H9 (cell line): ENCODE results near the gene VPREB3. TPM values are rescaled to one million over a fixed set of nuclear protein-coding genes. Genes with fewer than 3 reads are reported as not detected.

Experiments used
- DNase-seq: peaks from one replicate; pipeline ENCODE4 v3.0.0-alpha.2; 2017
- H2AFZ ChIP-seq: one replicate; pipeline ENCODE4 v1.6.1; 2013; ENCODE audit warnings: mild to moderate bottlenecking, low read length, control low read depth, moderate library complexity
- H2AK5ac ChIP-seq: 2 replicates; pipeline ENCODE4 v1.6.1; 2013; ENCODE audit warnings: low read length, control low read depth, mixed read lengths; ENCODE audit not compliant: insufficient read length
- H2BK120ac ChIP-seq: one replicate; pipeline ENCODE4 v1.6.1; 2013; ENCODE audit warnings: low read depth, mild to moderate bottlenecking, low read length, control low read depth, inconsistent platforms; ENCODE audit not compliant: poor library complexity, severe bottlenecking
- H2BK12ac ChIP-seq: 2 replicates; pipeline ENCODE4 v1.6.1; 2013; ENCODE audit warnings: low read length, control low read depth, mixed read lengths, low read depth; ENCODE audit not compliant: insufficient read length
- H2BK15ac ChIP-seq: 2 replicates; pipeline ENCODE4 v1.6.1; 2013; ENCODE audit warnings: low read depth, low read length, control low read depth
- H2BK20ac ChIP-seq: one replicate; pipeline ENCODE4 v1.6.1; 2013; ENCODE audit warnings: low read depth, mild to moderate bottlenecking, low read length, control low read depth, inconsistent platforms; ENCODE audit not compliant: poor library complexity, severe bottlenecking
- H2BK5ac ChIP-seq: 2 replicates; pipeline ENCODE4 v1.6.1; 2013; ENCODE audit warnings: low read length, control low read depth, mixed read lengths; ENCODE audit not compliant: insufficient read length
- H3K14ac ChIP-seq: 2 replicates; pipeline ENCODE4 v1.6.1; 2013; ENCODE audit warnings: low read length, control low read depth; ENCODE audit not compliant: insufficient read depth
- H3K18ac ChIP-seq: 2 replicates; pipeline ENCODE4 v1.6.1; 2013; ENCODE audit warnings: low read depth, mild to moderate bottlenecking, mixed read lengths, low read length, control low read depth; ENCODE audit not compliant: insufficient read length
- H3K23ac ChIP-seq: 2 replicates; pipeline ENCODE4 v1.6.1; 2013; ENCODE audit warnings: low read length, control low read depth, mixed read lengths, low read depth; ENCODE audit not compliant: insufficient read length
- H3K23me2 ChIP-seq: 2 replicates; pipeline ENCODE4 v1.6.1; 2013; ENCODE audit warnings: low read depth, mild to moderate bottlenecking, mixed read lengths, low read length, control low read depth; ENCODE audit not compliant: insufficient read length, poor library complexity, severe bottlenecking
- H3K27ac ChIP-seq: 2 replicates; pipeline ENCODE4 v1.5.1; 2013; ENCODE audit warnings: low read length, control low read depth, mixed read lengths, low read depth; ENCODE audit not compliant: insufficient read length
- H3K27me3 ChIP-seq: 2 replicates; pipeline ENCODE4 v1.6.1; 2013; ENCODE audit warnings: low read length, control low read depth, inconsistent platforms; ENCODE audit not compliant: insufficient read depth
- H3K4ac ChIP-seq: 2 replicates; pipeline ENCODE4 v1.6.1; 2013; ENCODE audit warnings: low read depth, mild to moderate bottlenecking, control low read depth, inconsistent platforms, low read length, moderate library complexity
- H3K4me1 ChIP-seq: 2 replicates; pipeline ENCODE4 v1.6.1; 2013; ENCODE audit warnings: low read length, control low read depth, inconsistent platforms; ENCODE audit not compliant: insufficient read depth
- H3K4me2 ChIP-seq: 2 replicates; pipeline ENCODE4 v1.6.1; 2013; ENCODE audit warnings: low read length, control low read depth, mixed read lengths; ENCODE audit not compliant: insufficient read length, insufficient read depth
- H3K56ac ChIP-seq: 2 replicates; pipeline ENCODE4 v1.6.1; 2013; ENCODE audit warnings: low read depth, mild to moderate bottlenecking, mixed read lengths, low read length, control low read depth; ENCODE audit not compliant: insufficient read length
- H3K79me1 ChIP-seq: 2 replicates; pipeline ENCODE4 v1.6.1; 2013; ENCODE audit warnings: low read depth, mild to moderate bottlenecking, moderate library complexity, low read length, control low read depth, inconsistent platforms; ENCODE audit not compliant: insufficient read depth, poor library complexity, severe bottlenecking
- H3K79me2 ChIP-seq: 2 replicates; pipeline ENCODE4 v1.6.1; 2013; ENCODE audit warnings: low read length, control low read depth, inconsistent platforms; ENCODE audit not compliant: insufficient read depth
- H3K9ac ChIP-seq: 2 replicates; pipeline ENCODE4 v1.6.1; 2013; ENCODE audit warnings: low read length, control low read depth, mixed read lengths; ENCODE audit not compliant: insufficient read length; ENCODE audit errors: extremely low read depth
- H3K9me3 ChIP-seq: one replicate; pipeline ENCODE4 v1.6.1; 2013; ENCODE audit warnings: low read depth, low read length, inconsistent platforms; ENCODE audit not compliant: control insufficient read depth
- H3T11ph ChIP-seq: one replicate; pipeline ENCODE4 v1.6.1; 2013; ENCODE audit warnings: mild to moderate bottlenecking, low read length, control low read depth, inconsistent platforms
- H4K20me1 ChIP-seq: one replicate; pipeline ENCODE4 v1.6.1; 2013; ENCODE audit not compliant: control insufficient read depth, insufficient read length, insufficient read depth
- H4K5ac ChIP-seq: 2 replicates; pipeline ENCODE4 v1.6.1; 2013; ENCODE audit warnings: low read depth, mild to moderate bottlenecking, mixed read lengths, low read length, control low read depth; ENCODE audit not compliant: insufficient read length
- H4K8ac ChIP-seq: replicated peaks from 2 replicates; pipeline ENCODE4 v1.6.1; 2013; ENCODE audit warnings: low read length, control low read depth, mixed read lengths, low read depth; ENCODE audit not compliant: insufficient read length
- H4K91ac ChIP-seq: 2 replicates; pipeline ENCODE4 v1.6.1; 2013; ENCODE audit warnings: low read depth, mild to moderate bottlenecking, moderate library complexity, mixed read lengths, low read length, control low read depth; ENCODE audit not compliant: insufficient read length
- H3K27ac Mint-ChIP-seq, 3 experiments: 2 replicates in 2 of 3; 3 replicates in 1 of 3; pipeline ENCODE4 v1.8.0; 2020 to 2021; ENCODE audit warnings: mixed read lengths in 3 of 3, mild to moderate bottlenecking in 1 of 3, moderate library complexity in 1 of 3
- H3K27me3 Mint-ChIP-seq: 2 replicates; pipeline ENCODE4 v1.8.0; 2021; ENCODE audit warnings: low read depth, mild to moderate bottlenecking, moderate library complexity, mixed read lengths
- H3K36me3 Mint-ChIP-seq, 3 experiments: 2 replicates in 2 of 3; 3 replicates in 1 of 3; pipeline ENCODE4 v1.8.0; 2020 to 2021; ENCODE audit warnings: low read depth in 3 of 3, mixed read lengths in 3 of 3; ENCODE audit not compliant: insufficient read depth in 1 of 3
- H3K4me1 Mint-ChIP-seq, 2 experiments: 2 replicates each; pipeline ENCODE4 v1.8.0; 2020; ENCODE audit warnings: mixed read lengths in 2 of 2
- H3K4me3 Mint-ChIP-seq, 2 experiments: 2 replicates in 1 of 2; 3 replicates in 1 of 2; pipeline ENCODE4 v1.8.0; 2020 to 2021; ENCODE audit warnings: mild to moderate bottlenecking in 2 of 2, mixed read lengths in 2 of 2, moderate library complexity in 1 of 2
- H3K9me3 Mint-ChIP-seq, 2 experiments: 2 replicates in 1 of 2; 3 replicates in 1 of 2; pipeline ENCODE4 v1.8.0; 2020; ENCODE audit warnings: mild to moderate bottlenecking in 2 of 2, mixed read lengths in 2 of 2, moderate library complexity in 1 of 2
- WGBS: extraction: QIAGEN DNeasy Blood & Tissue Kit; methylation state at CpG from one replicate; pipeline ENCODE4 v1.1.7; 2013; ENCODE audit warnings: missing lambda C conversion rate, low lambda C conversion rate, mixed read lengths; ENCODE audit not compliant: insufficient read length; ENCODE audit errors: extremely low coverage; 5-methylcytosine and 5-hydroxymethylcytosine counted together
- total RNA-seq: library from RNA; stranded (reverse); gene quantifications from 2 replicates; pipeline ENCODE4 v1.2.1, GENCODE V29; 2021
- TF ChIP-seq, protein P1 (sequence below): fragments of 200-600 bp; sonication (generic); conservative IDR thresholded peaks from 3 replicates; pipeline ENCODE4 v1.8.0; 2021; ENCODE audit warnings: antibody characterized with exemption, mild to moderate bottlenecking

VPREB3 gene
- total RNA-seq, 1 experiment from 2014 or later: 0.50 TPM

- no peak overlapping the region for H3K4me3 Mint-ChIP-seq
- no CpG with 5 or more reads among the region's 13 CpGs for WGBS
Measured at GRCh38 chr22:23744001-23744400, 10.2 kb downstream of the VPREB3 start.

More at GRCh38 chr22:23744001-23744400, 10.2 kb downstream of the VPREB3 start:
- H4K20me1 ChIP-seq: no peaks in the 10 kb centered on the region
- Mint-ChIP-seq H3K27me3 (no peaks in the 10 kb centered on the region), H3K36me3 (peaks cover 16 to 25% (median 18%) of the 10 kb centered on the region in 3 experiments), H3K4me1 (no peaks in the 10 kb centered on the region; a peak in 1 of 4 replicates), H3K9me3 (no peaks in the 10 kb centered on the region), H3K27ac (no peak overlapping the region)
- H2BK20ac ChIP-seq: no peak overlapping the region
- H3K9me3 ChIP-seq: no peaks in the 10 kb centered on the region
- H2BK120ac ChIP-seq: no peak overlapping the region
- no peak overlapping the region for H3K56ac ChIP-seq
- H3K4ac ChIP-seq: no peak overlapping the region
- H3T11ph ChIP-seq: no peak overlapping the region
- no peaks in the 10 kb centered on the region for H3K27me3 ChIP-seq
- H3K27ac ChIP-seq: no peak overlapping the region
- no peak overlapping the region for H3K9ac ChIP-seq
- H3K4me1 ChIP-seq: no peaks in the 10 kb centered on the region; the same call in 1 of the 2 replicates
- no peaks in the 10 kb centered on the region for H3K79me2 ChIP-seq
- DNase-seq: no peak
- H3K79me1 ChIP-seq: no peaks in the 10 kb centered on the region
- no peak overlapping the region for H2BK12ac ChIP-seq
- no peak overlapping the region for H4K8ac ChIP-seq
- H3K23me2 ChIP-seq: no peaks in the 10 kb centered on the region
- no peak overlapping the region for H2AFZ ChIP-seq
- H2BK15ac ChIP-seq: no peak overlapping the region
- no peak overlapping the region for H4K91ac ChIP-seq
- H4K5ac ChIP-seq: no peak overlapping the region
- no peak overlapping the region for H3K14ac ChIP-seq
- H3K18ac ChIP-seq: no peak overlapping the region
- no peak overlapping the region for H3K4me2 ChIP-seq
- no peak overlapping the region for H2BK5ac ChIP-seq
- no peak overlapping the region for H2AK5ac ChIP-seq
- TF ChIP-seq, protein P1, sequence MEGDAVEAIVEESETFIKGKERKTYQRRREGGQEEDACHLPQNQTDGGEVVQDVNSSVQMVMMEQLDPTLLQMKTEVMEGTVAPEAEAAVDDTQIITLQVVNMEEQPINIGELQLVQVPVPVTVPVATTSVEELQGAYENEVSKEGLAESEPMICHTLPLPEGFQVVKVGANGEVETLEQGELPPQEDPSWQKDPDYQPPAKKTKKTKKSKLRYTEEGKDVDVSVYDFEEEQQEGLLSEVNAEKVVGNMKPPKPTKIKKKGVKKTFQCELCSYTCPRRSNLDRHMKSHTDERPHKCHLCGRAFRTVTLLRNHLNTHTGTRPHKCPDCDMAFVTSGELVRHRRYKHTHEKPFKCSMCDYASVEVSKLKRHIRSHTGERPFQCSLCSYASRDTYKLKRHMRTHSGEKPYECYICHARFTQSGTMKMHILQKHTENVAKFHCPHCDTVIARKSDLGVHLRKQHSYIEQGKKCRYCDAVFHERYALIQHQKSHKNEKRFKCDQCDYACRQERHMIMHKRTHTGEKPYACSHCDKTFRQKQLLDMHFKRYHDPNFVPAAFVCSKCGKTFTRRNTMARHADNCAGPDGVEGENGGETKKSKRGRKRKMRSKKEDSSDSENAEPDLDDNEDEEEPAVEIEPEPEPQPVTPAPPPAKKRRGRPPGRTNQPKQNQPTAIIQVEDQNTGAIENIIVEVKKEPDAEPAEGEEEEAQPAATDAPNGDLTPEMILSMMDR: no peak
- H3K23ac ChIP-seq: no peak overlapping the region
